Spleen (tissue), 7 donors: ENCODE data around the gene UBE2S.

Source experiments
- POLR2A ChIP-seq, 3 donors: fragments of 450-650 bp; IDR thresholded peaks; one replicate each; pipeline ENCODE4 v1.5.1; 2017; ENCODE audit warnings: antibody characterized with exemption in 3 of 3, mild to moderate bottlenecking in 1 of 3
- POLR2AphosphoS5 ChIP-seq, 3 donors: sonication (generic); formaldehyde crosslinking; IDR thresholded peaks; one replicate each; pipeline ENCODE4 v1.5.1; 2017; ENCODE audit warnings: antibody characterized with exemption in 3 of 3
- TF ChIP-seq, protein P1 (sequence below), 11 experiments: fragments of 200-600 bp in 7 of 11; fragments of 450-650 bp in 4 of 11; sonication (generic) in 4 of 11; IDR thresholded peaks in 8 of 11; conservative IDR thresholded peaks in 3 of 11; 1 replicate in 7 of 11; 2 replicates in 4 of 11; pipeline versions ENCODE4 v1.4.0 to v1.8.0; 2016 to 2021; ENCODE audit warnings: antibody characterized with exemption in 11 of 11, inconsistent platforms in 4 of 11, mild to moderate bottlenecking in 1 of 11
- donor health status: DM: no; HTN: no; CAD: no; lungs with moderate emphysema.
- donor health status: DM: no; HTN: no; CAD: no.
- donor health status: DM: no; HTN: no; CAD: no.

DNA sequence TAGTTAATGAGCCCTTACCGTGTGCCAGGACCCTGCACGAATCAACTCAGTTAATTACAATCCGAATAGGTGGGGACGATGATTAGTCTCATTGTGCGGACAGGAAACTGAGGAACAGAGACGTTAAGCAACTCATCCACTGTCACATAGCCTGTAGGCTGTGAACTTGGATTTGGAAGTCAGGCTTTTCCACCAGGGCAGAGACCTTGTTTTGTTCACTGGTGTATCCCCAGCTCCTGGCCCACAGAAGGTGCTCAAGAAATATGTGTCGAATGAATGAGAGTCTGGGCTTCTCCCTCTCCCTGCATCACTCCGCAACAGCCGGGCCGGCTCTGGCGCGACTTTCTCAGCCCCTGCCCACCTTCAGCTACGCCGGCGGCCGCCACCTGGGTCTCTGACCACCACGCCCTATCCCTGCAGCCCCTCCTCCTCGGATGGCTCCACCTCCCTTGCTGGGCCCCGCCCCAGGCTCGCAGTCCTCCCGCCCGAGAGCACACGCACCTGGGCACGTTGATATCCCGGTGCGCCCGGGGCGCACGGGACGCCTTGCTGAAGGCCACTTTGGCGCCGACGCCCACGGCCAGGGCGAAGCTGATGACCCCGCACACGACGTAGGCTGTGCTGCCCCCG, 34.2 kb upstream of the UBE2S start:
- TF ChIP-seq, protein P1, sequence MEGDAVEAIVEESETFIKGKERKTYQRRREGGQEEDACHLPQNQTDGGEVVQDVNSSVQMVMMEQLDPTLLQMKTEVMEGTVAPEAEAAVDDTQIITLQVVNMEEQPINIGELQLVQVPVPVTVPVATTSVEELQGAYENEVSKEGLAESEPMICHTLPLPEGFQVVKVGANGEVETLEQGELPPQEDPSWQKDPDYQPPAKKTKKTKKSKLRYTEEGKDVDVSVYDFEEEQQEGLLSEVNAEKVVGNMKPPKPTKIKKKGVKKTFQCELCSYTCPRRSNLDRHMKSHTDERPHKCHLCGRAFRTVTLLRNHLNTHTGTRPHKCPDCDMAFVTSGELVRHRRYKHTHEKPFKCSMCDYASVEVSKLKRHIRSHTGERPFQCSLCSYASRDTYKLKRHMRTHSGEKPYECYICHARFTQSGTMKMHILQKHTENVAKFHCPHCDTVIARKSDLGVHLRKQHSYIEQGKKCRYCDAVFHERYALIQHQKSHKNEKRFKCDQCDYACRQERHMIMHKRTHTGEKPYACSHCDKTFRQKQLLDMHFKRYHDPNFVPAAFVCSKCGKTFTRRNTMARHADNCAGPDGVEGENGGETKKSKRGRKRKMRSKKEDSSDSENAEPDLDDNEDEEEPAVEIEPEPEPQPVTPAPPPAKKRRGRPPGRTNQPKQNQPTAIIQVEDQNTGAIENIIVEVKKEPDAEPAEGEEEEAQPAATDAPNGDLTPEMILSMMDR (IDR thresholded peaks at IDR 0.05 in 8 of 11, conservative IDR thresholded peaks at IDR 0.05 in 3 of 11): no peak
- TF ChIP-seq POLR2AphosphoS5 (IDR thresholded peaks at IDR 0.05) (no peak), POLR2A (IDR thresholded peaks at IDR 0.05) (no peak)
